ENCODE data around the gene BBS10. TPM values are rescaled to one million over a fixed set of nuclear protein-coding genes. Genes with fewer than 3 reads are reported as not detected.

Gene BBS10
- total and polyA plus RNA-seq, 9 of the 15 experiments (the other 6 are each of a cell fraction or from before 2014, with no cell fraction given) = 2.3 to 14.9 (median 5.9) TPM

- TF ChIP-seq, protein P1, sequence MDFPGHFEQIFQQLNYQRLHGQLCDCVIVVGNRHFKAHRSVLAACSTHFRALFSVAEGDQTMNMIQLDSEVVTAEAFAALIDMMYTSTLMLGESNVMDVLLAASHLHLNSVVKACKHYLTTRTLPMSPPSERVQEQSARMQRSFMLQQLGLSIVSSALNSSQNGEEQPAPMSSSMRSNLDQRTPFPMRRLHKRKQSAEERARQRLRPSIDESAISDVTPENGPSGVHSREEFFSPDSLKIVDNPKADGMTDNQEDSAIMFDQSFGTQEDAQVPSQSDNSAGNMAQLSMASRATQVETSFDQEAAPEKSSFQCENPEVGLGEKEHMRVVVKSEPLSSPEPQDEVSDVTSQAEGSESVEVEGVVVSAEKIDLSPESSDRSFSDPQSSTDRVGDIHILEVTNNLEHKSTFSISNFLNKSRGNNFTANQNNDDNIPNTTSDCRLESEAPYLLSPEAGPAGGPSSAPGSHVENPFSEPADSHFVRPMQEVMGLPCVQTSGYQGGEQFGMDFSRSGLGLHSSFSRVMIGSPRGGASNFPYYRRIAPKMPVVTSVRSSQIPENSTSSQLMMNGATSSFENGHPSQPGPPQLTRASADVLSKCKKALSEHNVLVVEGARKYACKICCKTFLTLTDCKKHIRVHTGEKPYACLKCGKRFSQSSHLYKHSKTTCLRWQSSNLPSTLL (IDR thresholded peaks at IDR 0.05) = no peak
- no peak for TF ChIP-seq JUND (IDR thresholded peaks at IDR 0.05; ENCODE audit: borderline replicate concordance, low read depth, low read length)
- no peak for TF ChIP-seq JUND (tag; IDR thresholded peaks at IDR 0.05; ENCODE audit: borderline replicate concordance, low read depth, low read length)
- peak; percentile 75; the same call in 1 of the 2 replicates for TF ChIP-seq KLF6 (CRISPR knock-in tag; IDR thresholded peaks at IDR 0.05; ENCODE audit: borderline replicate concordance)
- TF ChIP-seq ID3 (CRISPR knock-in tag; IDR thresholded peaks at IDR 0.05) = 0 out of 2 replicates have a peak, but pooled peaks have one; percentile 29
- TF ChIP-seq ID3 (tag; IDR thresholded peaks at IDR 0.05) = peak; percentile 95
- no peak for TF ChIP-seq MNT (conservative IDR thresholded peaks at IDR 0.05)
- TF ChIP-seq MECOM (CRISPR knock-in tag; IDR thresholded peaks at IDR 0.05) = peak; percentile 44; the same call in 1 of the 2 replicates
- TF ChIP-seq ZNF174 (CRISPR knock-in tag; IDR thresholded peaks at IDR 0.05) = no peak
- TF ChIP-seq ILK (tag; IDR thresholded peaks at IDR 0.05; ENCODE audit: borderline replicate concordance, low read depth) = peak; percentile 66; the same call in 1 of the 2 replicates
- peak; percentile 86 for TF ChIP-seq SMAD4 (CRISPR knock-in tag; conservative IDR thresholded peaks at IDR 0.05)
- no peak for TF ChIP-seq MTA1 (IDR thresholded peaks at IDR 0.05; ENCODE audit: borderline replicate concordance)
- TF ChIP-seq, protein P2, sequence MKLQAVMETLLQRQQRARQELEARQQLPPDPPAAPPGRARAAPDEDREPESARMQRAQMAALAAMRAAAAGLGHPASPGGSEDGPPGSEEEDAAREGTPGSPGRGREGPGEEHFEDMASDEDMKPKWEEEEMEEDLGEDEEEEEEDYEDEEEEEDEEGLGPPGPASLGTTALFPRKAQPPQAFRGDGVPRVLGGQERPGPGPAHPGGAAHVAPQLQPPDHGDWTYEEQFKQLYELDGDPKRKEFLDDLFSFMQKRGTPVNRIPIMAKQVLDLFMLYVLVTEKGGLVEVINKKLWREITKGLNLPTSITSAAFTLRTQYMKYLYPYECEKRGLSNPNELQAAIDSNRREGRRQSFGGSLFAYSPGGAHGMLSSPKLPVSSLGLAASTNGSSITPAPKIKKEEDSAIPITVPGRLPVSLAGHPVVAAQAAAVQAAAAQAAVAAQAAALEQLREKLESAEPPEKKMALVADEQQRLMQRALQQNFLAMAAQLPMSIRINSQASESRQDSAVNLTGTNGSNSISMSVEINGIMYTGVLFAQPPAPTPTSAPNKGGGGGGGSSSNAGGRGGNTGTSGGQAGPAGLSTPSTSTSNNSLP (IDR thresholded peaks at IDR 0.05; ENCODE audit: borderline replicate concordance, low read depth, low read length) = no peak
- TF ChIP-seq MEF2A (IDR thresholded peaks at IDR 0.05; ENCODE audit: control insufficient read depth, low read depth, low read length) = no peak
- TF ChIP-seq POU5F1 (IDR thresholded peaks at IDR 0.05; ENCODE audit: borderline replicate concordance, low read depth, low read length, partially characterized antibody) = no peak
- peak; percentile 56; the same call in 1 of the 2 replicates for TF ChIP-seq E2F3 (CRISPR knock-in tag; IDR thresholded peaks at IDR 0.05)
- TF ChIP-seq GABPA (tag; conservative IDR thresholded peaks at IDR 0.05; ENCODE audit: low read depth) = peak; percentile 33; the same call in 1 of the 2 replicates
- TF ChIP-seq, protein P3, sequence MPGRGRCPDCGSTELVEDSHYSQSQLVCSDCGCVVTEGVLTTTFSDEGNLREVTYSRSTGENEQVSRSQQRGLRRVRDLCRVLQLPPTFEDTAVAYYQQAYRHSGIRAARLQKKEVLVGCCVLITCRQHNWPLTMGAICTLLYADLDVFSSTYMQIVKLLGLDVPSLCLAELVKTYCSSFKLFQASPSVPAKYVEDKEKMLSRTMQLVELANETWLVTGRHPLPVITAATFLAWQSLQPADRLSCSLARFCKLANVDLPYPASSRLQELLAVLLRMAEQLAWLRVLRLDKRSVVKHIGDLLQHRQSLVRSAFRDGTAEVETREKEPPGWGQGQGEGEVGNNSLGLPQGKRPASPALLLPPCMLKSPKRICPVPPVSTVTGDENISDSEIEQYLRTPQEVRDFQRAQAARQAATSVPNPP (IDR thresholded peaks at IDR 0.05; ENCODE audit: borderline replicate concordance, insufficient read depth, insufficient read length) = no peak
- TF ChIP-seq NR4A1 (CRISPR knock-in tag; IDR thresholded peaks at IDR 0.05) = no peak
- peak; percentile 91 for TF ChIP-seq NR4A1 (tag; IDR thresholded peaks at IDR 0.05)
- peak; percentile 66; the same call in 1 of the 2 replicates for TF ChIP-seq PTTG1 (tag; IDR thresholded peaks at IDR 0.05; ENCODE audit: low read depth)
- TF ChIP-seq ZNF431 (CRISPR knock-in tag; IDR thresholded peaks at IDR 0.05) = no peak
Observed at GRCh38 chr12:76303989-76304460, 44.2 kb downstream of the BBS10 start (continued).
